Esophagus squamous epithelium (tissue), 4 donors: ENCODE results near the gene GTSE1.

Source experiments
- CTCF ChIP-seq, 6 experiments: fragments of 450-650 bp in 4 of 6; fragments of 200-600 bp in 2 of 6; sonication (generic) in 2 of 6; IDR thresholded peaks; one replicate each; pipeline ENCODE4 v1.5.1; 2016 to 2019; ENCODE audit warnings: antibody characterized with exemption in 6 of 6, mild to moderate bottlenecking in 4 of 6, moderate library complexity in 4 of 6
- POLR2A ChIP-seq, 4 donors: fragments of 450-650 bp; IDR thresholded peaks; one replicate each; pipeline ENCODE4 v1.6.1; 2017; ENCODE audit warnings: antibody characterized with exemption in 4 of 4, mild to moderate bottlenecking in 4 of 4, moderate library complexity in 3 of 4

- TF ChIP-seq CTCF (IDR thresholded peaks at IDR 0.05) (no peak), POLR2A (IDR thresholded peaks at IDR 0.05) (no peak)
Measured at GRCh38 chr22:46272196-46272595, 24.5 kb upstream of the GTSE1 start.
